ENCODE data around the gene TSGA10.
A peak's percentile ranks its signal among the peaks of the same experiment; 100 is the strongest.

TSGA10 gene

DNA sequence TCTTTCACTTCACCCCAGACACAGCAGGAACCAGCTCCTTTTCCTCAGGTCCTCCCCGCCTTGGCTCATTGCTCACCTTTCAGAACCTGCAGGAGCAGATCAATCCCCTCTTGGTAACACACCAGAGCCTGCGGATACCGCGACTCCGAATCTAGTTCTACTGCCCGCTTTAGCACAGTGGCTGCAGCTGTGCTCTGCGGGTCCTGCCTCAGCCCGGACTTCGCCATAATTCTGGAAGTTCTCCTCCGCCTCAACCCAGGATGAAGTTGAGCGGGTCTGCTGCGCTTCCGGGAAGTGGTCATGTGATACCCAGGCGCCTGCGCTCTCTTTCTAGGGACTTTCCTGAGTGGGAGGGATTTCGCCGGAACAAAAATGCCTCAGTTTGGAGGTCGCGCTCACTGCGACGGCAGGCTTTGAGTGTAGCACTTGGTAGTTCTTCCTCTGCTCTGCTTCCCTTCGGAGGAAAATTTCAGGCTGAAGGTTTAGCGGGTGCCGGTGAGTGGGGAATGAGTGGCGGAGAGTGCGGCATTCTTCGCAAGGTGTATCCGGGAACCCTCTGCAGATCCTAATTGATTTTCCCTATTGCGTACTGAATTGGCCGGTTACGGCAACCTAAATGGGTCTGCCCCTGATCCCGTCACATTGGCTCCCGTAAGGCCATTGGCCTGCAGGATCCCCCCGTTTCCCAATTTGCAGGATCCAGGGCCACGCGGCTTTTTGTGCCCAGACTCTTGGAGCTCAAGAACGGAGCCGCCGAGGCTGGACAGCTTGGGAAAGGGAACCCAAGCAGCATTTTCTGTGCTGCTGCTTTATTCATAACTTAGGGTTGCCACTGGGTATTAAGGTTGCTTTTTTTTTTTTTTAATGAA, 26.2 kb upstream of the TSGA10 start, which contains the start of the genes MITD1 and MRPL30 (continued):
- TF ChIP-seq, protein P1, sequence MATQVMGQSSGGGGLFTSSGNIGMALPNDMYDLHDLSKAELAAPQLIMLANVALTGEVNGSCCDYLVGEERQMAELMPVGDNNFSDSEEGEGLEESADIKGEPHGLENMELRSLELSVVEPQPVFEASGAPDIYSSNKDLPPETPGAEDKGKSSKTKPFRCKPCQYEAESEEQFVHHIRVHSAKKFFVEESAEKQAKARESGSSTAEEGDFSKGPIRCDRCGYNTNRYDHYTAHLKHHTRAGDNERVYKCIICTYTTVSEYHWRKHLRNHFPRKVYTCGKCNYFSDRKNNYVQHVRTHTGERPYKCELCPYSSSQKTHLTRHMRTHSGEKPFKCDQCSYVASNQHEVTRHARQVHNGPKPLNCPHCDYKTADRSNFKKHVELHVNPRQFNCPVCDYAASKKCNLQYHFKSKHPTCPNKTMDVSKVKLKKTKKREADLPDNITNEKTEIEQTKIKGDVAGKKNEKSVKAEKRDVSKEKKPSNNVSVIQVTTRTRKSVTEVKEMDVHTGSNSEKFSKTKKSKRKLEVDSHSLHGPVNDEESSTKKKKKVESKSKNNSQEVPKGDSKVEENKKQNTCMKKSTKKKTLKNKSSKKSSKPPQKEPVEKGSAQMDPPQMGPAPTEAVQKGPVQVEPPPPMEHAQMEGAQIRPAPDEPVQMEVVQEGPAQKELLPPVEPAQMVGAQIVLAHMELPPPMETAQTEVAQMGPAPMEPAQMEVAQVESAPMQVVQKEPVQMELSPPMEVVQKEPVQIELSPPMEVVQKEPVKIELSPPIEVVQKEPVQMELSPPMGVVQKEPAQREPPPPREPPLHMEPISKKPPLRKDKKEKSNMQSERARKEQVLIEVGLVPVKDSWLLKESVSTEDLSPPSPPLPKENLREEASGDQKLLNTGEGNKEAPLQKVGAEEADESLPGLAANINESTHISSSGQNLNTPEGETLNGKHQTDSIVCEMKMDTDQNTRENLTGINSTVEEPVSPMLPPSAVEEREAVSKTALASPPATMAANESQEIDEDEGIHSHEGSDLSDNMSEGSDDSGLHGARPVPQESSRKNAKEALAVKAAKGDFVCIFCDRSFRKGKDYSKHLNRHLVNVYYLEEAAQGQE (tag by site-specific recombination; IDR thresholded peaks at IDR 0.05): no peak
- no peak for TF ChIP-seq ZSCAN16 (tag by site-specific recombination; IDR thresholded peaks at IDR 0.05)
- no peak for TF ChIP-seq ZNF707 (tag by site-specific recombination; IDR thresholded peaks at IDR 0.05)
- TF ChIP-seq ZNF121 (tag by site-specific recombination; IDR thresholded peaks at IDR 0.05): no peak
- peak; percentile 88; the same call in 1 of the 2 replicates for TF ChIP-seq ZNF561 (tag by site-specific recombination; IDR thresholded peaks at IDR 0.05; ENCODE audit: borderline replicate concordance)
- TF ChIP-seq, protein P2, sequence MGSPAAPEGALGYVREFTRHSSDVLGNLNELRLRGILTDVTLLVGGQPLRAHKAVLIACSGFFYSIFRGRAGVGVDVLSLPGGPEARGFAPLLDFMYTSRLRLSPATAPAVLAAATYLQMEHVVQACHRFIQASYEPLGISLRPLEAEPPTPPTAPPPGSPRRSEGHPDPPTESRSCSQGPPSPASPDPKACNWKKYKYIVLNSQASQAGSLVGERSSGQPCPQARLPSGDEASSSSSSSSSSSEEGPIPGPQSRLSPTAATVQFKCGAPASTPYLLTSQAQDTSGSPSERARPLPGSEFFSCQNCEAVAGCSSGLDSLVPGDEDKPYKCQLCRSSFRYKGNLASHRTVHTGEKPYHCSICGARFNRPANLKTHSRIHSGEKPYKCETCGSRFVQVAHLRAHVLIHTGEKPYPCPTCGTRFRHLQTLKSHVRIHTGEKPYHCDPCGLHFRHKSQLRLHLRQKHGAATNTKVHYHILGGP (tag by site-specific recombination; IDR thresholded peaks at IDR 0.05): peak; percentile 81; the same call in 1 of the 2 replicates
- TF ChIP-seq ZNF19 (tag by site-specific recombination; IDR thresholded peaks at IDR 0.05; ENCODE audit: low read depth): no peak
- no peak for TF ChIP-seq SALL2 (tag by site-specific recombination; IDR thresholded peaks at IDR 0.05; ENCODE audit: borderline replicate concordance)
- no peak for TF ChIP-seq ZNF768 (tag by site-specific recombination; IDR thresholded peaks at IDR 0.05)
- TF ChIP-seq, protein P3, sequence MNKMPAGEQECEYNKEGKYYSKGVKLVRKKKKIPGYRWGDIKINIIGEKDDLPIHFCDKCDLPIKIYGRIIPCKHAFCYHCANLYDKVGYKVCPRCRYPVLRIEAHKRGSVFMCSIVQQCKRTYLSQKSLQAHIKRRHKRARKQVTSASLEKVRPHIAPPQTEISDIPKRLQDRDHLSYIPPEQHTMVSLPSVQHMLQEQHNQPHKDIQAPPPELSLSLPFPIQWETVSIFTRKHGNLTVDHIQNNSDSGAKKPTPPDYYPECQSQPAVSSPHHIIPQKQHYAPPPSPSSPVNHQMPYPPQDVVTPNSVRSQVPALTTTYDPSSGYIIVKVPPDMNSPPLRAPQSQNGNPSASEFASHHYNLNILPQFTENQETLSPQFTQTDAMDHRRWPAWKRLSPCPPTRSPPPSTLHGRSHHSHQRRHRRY (tag by site-specific recombination; IDR thresholded peaks at IDR 0.05): no peak
- no peak for TF ChIP-seq ZNF48 (tag by site-specific recombination; IDR thresholded peaks at IDR 0.05)
- peak; percentile 70; the same call in 1 of the 2 replicates for TF ChIP-seq ZNF558 (tag by site-specific recombination; IDR thresholded peaks at IDR 0.05)
- no peak for TF ChIP-seq ZNF114 (tag by site-specific recombination; IDR thresholded peaks at IDR 0.05)
- TF ChIP-seq ZNF175 (tag by site-specific recombination; IDR thresholded peaks at IDR 0.05): no peak
- TF ChIP-seq IKZF3 (tag by site-specific recombination; IDR thresholded peaks at IDR 0.05): no peak; the same call in 1 of the 2 replicates
- TF ChIP-seq ZBTB8A (tag by site-specific recombination; IDR thresholded peaks at IDR 0.05): peak; percentile 46; the same call in 1 of the 2 replicates
- no peak for TF ChIP-seq ZNF626 (tag by site-specific recombination; IDR thresholded peaks at IDR 0.05)
- no peak for TF ChIP-seq ZNF112 (tag by site-specific recombination; IDR thresholded peaks at IDR 0.05)
- TF ChIP-seq, protein P4, sequence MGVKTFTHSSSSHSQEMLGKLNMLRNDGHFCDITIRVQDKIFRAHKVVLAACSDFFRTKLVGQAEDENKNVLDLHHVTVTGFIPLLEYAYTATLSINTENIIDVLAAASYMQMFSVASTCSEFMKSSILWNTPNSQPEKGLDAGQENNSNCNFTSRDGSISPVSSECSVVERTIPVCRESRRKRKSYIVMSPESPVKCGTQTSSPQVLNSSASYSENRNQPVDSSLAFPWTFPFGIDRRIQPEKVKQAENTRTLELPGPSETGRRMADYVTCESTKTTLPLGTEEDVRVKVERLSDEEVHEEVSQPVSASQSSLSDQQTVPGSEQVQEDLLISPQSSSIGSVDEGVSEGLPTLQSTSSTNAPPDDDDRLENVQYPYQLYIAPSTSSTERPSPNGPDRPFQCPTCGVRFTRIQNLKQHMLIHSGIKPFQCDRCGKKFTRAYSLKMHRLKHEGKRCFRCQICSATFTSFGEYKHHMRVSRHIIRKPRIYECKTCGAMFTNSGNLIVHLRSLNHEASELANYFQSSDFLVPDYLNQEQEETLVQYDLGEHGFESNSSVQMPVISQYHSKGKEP (tag by site-specific recombination; IDR thresholded peaks at IDR 0.05): peak; percentile 67; the same call in 1 of the 2 replicates
- peak; percentile 92 for TF ChIP-seq ZXDB (tag by site-specific recombination; IDR thresholded peaks at IDR 0.05)
- TF ChIP-seq, protein P5, sequence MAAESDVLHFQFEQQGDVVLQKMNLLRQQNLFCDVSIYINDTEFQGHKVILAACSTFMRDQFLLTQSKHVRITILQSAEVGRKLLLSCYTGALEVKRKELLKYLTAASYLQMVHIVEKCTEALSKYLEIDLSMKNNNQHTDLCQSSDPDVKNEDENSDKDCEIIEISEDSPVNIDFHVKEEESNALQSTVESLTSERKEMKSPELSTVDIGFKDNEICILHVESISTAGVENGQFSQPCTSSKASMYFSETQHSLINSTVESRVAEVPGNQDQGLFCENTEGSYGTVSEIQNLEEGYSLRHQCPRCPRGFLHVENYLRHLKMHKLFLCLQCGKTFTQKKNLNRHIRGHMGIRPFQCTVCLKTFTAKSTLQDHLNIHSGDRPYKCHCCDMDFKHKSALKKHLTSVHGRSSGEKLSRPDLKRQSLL (tag by site-specific recombination; IDR thresholded peaks at IDR 0.05): peak; percentile 54; the same call in 1 of the 2 replicates
- peak; percentile 40; the same call in 1 of the 2 replicates for TF ChIP-seq SCRT2 (tag by site-specific recombination; IDR thresholded peaks at IDR 0.05)
- peak; percentile 74; the same call in 1 of the 2 replicates for TF ChIP-seq KLF8 (tag by site-specific recombination; IDR thresholded peaks at IDR 0.05)
- TF ChIP-seq, protein P6, sequence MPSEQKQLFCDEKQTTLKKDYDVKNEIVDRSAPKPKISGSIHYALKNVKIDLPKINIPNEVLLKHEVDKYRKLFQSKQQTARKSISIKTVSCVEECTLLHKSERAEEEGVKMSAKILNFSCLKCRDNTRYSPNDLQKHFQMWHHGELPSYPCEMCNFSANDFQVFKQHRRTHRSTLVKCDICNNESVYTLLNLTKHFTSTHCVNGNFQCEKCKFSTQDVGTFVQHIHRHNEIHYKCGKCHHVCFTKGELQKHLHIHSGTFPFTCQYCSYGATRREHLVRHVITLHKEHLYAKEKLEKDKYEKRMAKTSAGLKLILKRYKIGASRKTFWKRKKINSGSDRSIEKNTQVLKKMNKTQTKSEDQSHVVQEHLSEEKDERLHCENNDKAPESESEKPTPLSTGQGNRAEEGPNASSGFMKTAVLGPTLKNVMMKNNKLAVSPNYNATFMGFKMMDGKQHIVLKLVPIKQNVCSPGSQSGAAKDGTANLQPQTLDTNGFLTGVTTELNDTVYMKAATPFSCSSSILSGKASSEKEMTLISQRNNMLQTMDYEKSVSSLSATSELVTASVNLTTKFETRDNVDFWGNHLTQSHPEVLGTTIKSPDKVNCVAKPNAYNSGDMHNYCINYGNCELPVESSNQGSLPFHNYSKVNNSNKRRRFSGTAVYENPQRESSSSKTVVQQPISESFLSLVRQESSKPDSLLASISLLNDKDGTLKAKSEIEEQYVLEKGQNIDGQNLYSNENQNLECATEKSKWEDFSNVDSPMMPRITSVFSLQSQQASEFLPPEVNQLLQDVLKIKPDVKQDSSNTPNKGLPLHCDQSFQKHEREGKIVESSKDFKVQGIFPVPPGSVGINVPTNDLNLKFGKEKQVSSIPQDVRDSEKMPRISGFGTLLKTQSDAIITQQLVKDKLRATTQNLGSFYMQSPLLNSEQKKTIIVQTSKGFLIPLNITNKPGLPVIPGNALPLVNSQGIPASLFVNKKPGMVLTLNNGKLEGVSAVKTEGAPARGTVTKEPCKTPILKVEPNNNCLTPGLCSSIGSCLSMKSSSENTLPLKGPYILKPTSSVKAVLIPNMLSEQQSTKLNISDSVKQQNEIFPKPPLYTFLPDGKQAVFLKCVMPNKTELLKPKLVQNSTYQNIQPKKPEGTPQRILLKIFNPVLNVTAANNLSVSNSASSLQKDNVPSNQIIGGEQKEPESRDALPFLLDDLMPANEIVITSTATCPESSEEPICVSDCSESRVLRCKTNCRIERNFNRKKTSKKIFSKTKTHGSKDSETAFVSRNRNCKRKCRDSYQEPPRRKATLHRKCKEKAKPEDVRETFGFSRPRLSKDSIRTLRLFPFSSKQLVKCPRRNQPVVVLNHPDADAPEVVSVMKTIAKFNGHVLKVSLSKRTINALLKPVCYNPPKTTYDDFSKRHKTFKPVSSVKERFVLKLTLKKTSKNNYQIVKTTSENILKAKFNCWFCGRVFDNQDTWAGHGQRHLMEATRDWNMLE (tag by site-specific recombination; conservative IDR thresholded peaks at IDR 0.05; ENCODE audit: low read depth): peak; percentile 77
